Left ventricle myocardium inferior (tissue), 1 donor: ENCODE measurements around the gene EXOC4. TPM values are rescaled to one million over a fixed set of nuclear protein-coding genes. Genes with fewer than 3 reads are reported as not detected.

Experiments
- DNase-seq: peaks from one replicate; pipeline ENCODE4 v3.0.0-alpha.2; 2020
- H3K27ac ChIP-seq: fragments of 200-600 bp; replicated peaks from 2 replicates; pipeline ENCODE4 v1.8.0; 2021
- H3K27me3 ChIP-seq: fragments of 200-600 bp; 2 replicates; pipeline ENCODE4 v1.8.0; 2021; ENCODE audit warnings: low read depth
- H3K36me3 ChIP-seq: fragments of 200-600 bp; 2 replicates; pipeline ENCODE4 v1.8.0; 2021
- H3K4me1 ChIP-seq: fragments of 200-600 bp; 2 replicates; pipeline ENCODE4 v1.8.0; 2021
- H3K4me3 ChIP-seq: fragments of 200-600 bp; 2 replicates; pipeline ENCODE4 v1.8.0; 2021; ENCODE audit warnings: mild to moderate bottlenecking, moderate library complexity
- H3K9me3 ChIP-seq: fragments of 200-600 bp; replicated peaks from 2 replicates; pipeline ENCODE4 v1.8.0; 2021
- CTCF ChIP-seq: fragments of 200-600 bp; IDR thresholded peaks from 2 replicates; pipeline ENCODE4 v1.8.0; 2021; ENCODE audit warnings: antibody characterized with exemption, mild to moderate bottlenecking, borderline replicate concordance
- intact Hi-C: fragments of 100-400 bp; cut with micrococcal nuclease; formaldehyde crosslinking; loops from one replicate; pipeline ENCODE4 v1.11.0; 2022
- total RNA-seq: library from RNA; stranded (reverse); fragmentation: NEBNext Ultra II Directional; extraction: Animal tissue kit (Norgen Biotek cat#: 25700); gene quantifications from one replicate; pipeline ENCODE4 v1.2.1, GENCODE V29; 2021
- donor health status: DM: no; HTN: yes; CAD: no; lungs with severe emphysema.

The EXOC4 gene
- total RNA-seq, 1 donor from 2014 or later = 33.8 TPM

- DNase-seq = no peak
- Histone ChIP-seq H3K27me3 (no peaks in the 10 kb centered on the region), H3K27ac (no peak overlapping the region), H3K4me3 (no peak overlapping the region), H3K4me1 (peaks cover 12% of the 10 kb centered on the region), H3K36me3 (peaks cover 9% of the 10 kb centered on the region), H3K9me3 (no peaks in the 10 kb centered on the region)
- intact Hi-C loops = no loop called here
- TF ChIP-seq CTCF = no peak
These were observed 119.5 kb downstream of the EXOC4 start for GRCh38 chr7:133372337-133372736.

- Histone ChIP-seq H3K36me3 (peaks cover 9% of the 10 kb centered on the region), H3K27me3 (no peaks in the 10 kb centered on the region), H3K4me1 (peaks cover 4% of the 10 kb centered on the region), H3K27ac (no peak overlapping the region), H3K9me3 (peaks cover 13% of the 10 kb centered on the region), H3K4me3 (no peak overlapping the region)
- DNase-seq = no peak
- intact Hi-C loops = no loop called here
- TF ChIP-seq CTCF = no peak
These were observed 123.6 kb downstream of the EXOC4 start for GRCh38 chr7:133376514-133376913.

GRCh38 chr7:133381965-133382364 is 129.1 kb downstream of the EXOC4 start:
- peaks cover 13% of the 10 kb centered on the region for H3K9me3 ChIP-seq
- peaks cover 13% of the 10 kb centered on the region for H3K4me1 ChIP-seq
- no peaks in the 10 kb centered on the region for H3K27me3 ChIP-seq
- DNase-seq = no peak
- intact Hi-C loops = no loop called here
- H3K4me3 ChIP-seq = no peak overlapping the region
- no peak for TF ChIP-seq CTCF
- H3K27ac ChIP-seq = no peak overlapping the region
- H3K36me3 ChIP-seq = no peaks in the 10 kb centered on the region

- no peaks in the 10 kb centered on the region for H3K27me3 ChIP-seq
- intact Hi-C loops = no loop called here
- H3K9me3 ChIP-seq = peaks cover 13% of the 10 kb centered on the region
- no peak for DNase-seq
- no peaks in the 10 kb centered on the region for H3K36me3 ChIP-seq
- no peak overlapping the region for H3K4me3 ChIP-seq
- no peak for TF ChIP-seq CTCF
- no peak overlapping the region for H3K27ac ChIP-seq
- H3K4me1 ChIP-seq = peaks cover 20% of the 10 kb centered on the region
These were observed 130.1 kb downstream of the EXOC4 start for GRCh38 chr7:133382775-133383559.

GRCh38 chr7:133386205-133386604 is 133.3 kb downstream of the EXOC4 start:
- DNase-seq = no peak
- no peaks in the 10 kb centered on the region for H3K27me3 ChIP-seq
- H3K4me3 ChIP-seq = no peak overlapping the region
- peaks cover 27% of the 10 kb centered on the region for H3K4me1 ChIP-seq
- H3K36me3 ChIP-seq = no peaks in the 10 kb centered on the region
- no peaks in the 10 kb centered on the region for H3K9me3 ChIP-seq
- intact Hi-C loops = no loop called here
- H3K27ac ChIP-seq = no peak overlapping the region
- TF ChIP-seq CTCF = no peak
